Fibroblast of gingiva (primary cell): Measurements from ENCODE around the gene PRKCA.
A peak's percentile ranks its signal among the peaks of the same experiment; 100 is the strongest.
"Not testable (repeated sequence)": the region's sequence is repeated elsewhere in the genome, so short reads cannot be mapped to it uniquely, and the experiment has no call there.

Experiments used
- DNase-seq: peaks from one replicate; pipeline ENCODE4 v3.0.0-alpha.2; 2011; ENCODE audit warnings: low read depth

Gene PRKCA

DNA sequence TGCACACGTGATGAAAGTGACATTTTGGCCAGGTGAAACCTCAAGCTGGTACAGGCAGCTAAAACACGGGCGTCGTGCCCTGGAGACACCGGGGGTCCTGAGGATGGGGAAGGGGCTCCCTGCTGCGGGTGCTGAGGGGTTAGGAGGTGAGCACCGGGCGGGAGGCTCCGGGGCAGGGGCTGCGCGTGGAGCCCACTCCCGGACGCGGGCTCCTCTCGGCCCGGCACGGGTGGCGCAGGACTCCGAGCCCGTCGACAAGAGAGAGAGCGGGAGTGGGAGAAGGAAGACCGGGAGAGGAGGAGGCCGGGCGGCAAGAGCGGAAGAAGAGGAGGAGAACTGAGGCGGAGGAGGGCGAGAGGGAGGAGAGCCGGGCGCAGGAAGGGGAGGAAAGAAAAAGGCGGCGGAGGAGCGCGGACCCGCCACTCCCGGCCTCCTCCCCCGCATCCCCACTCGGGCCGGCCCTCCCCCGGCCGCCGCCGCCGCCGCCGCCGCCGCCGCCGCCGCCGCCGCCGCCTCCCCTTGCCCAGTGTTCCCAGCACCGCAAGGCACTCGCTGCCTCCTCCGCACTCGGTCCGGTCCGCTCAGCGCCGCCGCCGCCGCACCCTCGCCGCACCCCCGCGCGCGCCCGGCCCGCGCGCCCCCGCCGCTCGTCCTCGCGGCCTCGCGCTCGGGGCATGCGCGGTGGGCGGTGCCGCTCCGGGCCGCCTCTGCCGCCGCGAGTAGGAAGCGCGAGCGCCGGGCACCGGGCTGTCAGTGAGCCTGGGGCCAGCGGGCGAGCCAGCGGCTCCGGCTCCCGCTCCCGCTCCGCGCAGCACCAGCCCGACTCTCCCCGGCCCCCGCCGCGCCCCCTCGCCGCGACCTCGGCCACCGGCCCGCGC is at the start of gene PRKCA:
Gene PRKCA (plus strand): TSS at position 750 of the 878 bp plus-strand sequence.
- DNase-seq, result peak; percentile 81

GRCh38 chr17:66253458-66253857 is 49.0 kb upstream of the PRKCA start:
- not testable (repeated sequence) for DNase-seq

DNA sequence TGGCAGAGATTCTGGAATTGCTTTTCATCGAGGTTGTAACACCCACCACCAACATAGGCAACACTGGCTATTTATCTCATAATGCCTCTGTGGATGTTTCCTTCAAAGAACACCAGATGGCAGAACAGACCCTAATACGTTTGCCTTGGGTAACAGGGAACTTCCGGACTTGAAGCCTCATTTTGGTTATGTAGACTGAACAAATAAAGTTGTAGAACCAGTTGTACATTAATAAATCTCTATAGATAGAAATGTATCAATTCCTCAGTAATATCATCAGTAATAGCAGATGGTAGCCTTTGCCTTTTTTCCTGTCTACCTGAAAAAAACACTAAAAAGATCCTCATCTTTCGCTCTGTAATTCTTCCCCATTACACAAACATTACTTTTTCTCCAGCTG is 47.3 kb upstream of the PRKCA start:
- peak; percentile 69 for DNase-seq

DNA sequence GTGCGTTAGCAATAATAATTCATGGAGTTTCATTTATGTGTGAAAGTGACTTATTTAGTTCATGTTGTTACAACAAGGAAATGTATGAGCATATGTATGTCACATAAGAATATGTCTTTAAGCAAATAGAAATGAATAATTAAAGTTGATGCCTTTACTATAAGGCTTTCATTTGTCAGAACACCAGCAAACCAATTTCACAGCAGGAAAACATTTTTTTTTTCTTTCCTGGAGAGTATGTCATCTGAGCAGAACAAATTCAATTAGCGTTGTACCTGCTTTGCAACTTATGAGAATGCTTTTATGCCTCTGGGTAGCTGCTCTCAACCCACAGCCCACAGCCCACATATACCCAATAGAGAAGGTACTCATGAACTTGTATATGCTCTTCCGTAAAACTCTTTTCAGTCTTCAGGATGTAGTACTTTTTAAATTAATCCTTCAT is 46.9 kb upstream of the PRKCA start:
- DNase-seq, result no peak

DNA sequence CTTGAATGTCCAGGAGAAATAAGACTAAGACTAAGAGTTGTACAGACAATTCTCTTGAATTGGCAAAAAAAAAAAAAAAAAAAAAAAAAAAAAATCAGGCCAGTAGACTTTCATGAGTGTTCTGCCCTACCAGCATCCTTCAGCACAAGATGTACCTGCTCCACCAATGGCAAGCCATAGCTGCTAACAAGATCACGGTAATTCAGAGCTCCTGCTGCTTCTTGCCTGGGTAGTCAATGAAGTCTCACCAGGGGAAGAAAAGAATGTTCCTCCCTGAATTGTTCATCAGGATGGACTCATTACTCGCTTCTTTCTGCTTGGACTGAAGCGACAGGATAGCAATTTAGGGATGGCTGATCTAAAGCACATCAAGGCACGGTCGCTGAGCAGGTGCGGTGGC is 42.1 kb upstream of the PRKCA start:
- DNase-seq, result no peak

GRCh38 chr17:66260688-66261087 is 41.7 kb upstream of the PRKCA start:
- DNase-seq, result no peak

GRCh38 chr17:66262767-66263166 is 39.6 kb upstream of the PRKCA start:
- no peak for DNase-seq

- DNase-seq, result no peak
Measured at GRCh38 chr17:66264696-66265095, 37.7 kb upstream of the PRKCA start.

DNA sequence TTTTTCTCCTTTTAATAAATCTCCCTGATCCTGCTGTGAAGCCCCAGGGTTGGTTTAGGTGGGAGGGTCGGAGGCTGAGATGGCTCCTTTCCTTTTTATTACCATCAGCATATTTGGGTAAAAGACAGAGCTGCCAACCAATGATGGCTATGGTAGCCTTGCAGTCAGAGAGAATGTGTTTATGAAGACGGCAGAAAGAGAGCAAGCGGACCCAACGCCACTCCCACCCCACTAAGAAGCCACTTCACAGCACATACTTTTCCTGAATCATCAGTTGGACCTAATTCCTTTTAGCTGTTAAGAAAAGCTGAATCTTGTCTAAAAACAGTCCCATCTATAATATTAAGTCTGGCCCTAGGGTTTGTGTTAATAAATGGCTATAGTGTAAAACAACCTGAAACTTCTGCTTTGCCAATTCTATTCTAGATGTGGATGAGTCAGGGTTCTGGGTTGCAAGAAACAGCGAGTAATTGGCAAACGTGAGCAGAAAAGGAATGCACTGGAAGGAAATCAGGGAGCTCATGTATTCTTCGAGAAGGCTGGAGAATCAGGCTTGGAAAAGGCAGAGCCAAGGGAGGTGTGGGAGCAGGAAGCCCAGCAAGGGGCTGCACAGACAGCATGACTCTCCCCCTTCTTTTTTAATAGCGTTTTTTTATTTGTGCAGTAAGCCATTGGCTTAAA is 34.0 kb upstream of the PRKCA start:
- peak; percentile 77 for DNase-seq

DNA sequence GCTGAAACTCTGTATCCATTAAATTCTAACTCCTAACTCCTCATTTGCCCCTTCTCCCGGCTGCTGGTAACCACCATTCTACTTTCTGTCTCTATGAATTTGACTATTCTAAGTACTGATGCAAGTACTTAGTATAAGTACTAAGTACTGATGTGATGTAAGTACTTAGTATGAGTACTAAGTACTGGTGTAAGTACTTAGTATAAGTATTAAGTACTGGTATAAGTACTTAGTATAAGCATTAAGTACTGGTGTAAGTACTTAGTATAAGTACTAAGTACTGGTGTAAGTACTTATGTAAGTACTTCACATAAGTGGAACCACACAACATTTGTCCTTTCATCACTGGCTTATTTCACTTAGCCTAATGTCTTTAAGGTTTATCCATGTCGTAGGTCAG is 32.3 kb upstream of the PRKCA start:
- DNase-seq, result no peak

- no peak for DNase-seq
Measured at GRCh38 chr17:66271512-66271911, 30.9 kb upstream of the PRKCA start.

DNA sequence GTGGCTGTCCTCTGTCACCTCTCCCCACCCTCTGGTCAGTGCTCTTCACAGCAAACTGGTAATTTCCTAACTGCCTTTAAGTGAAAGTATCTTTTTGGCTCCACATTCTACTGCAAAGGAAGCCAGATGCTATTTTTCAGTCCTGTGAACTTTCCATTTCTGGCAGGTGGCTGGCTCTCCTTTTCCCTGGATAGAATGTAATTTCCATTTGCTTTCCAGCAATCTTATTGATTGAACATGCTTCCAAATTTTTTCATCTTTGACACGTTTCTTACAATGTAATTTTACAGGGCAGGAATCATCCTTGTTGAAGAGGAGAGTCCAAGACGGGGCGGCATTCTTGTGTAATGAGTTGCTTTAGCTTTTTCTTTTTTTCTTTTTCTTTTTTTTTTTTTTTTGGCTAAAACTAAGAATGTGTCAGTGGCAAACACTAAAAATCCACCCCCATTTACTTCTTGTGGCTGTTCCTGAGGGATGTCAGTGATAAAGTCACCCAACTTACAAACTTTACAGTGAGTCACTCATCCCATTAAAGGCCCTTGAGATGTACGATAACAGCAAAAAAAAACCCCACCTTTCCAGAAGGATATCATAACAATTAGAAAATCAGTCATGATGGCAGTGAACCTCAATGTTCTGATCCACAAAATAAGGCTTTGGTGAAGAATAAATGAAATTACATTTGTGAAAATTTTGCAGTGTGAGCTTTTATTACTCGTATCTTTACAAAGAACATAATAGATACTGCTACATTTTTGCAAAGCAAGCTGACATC is 29.4 kb upstream of the PRKCA start:
- DNase-seq, result peak; percentile 42

GRCh38 chr17:66273586-66273848 is 28.9 kb upstream of the PRKCA start:
- DNase-seq, result no peak

DNA sequence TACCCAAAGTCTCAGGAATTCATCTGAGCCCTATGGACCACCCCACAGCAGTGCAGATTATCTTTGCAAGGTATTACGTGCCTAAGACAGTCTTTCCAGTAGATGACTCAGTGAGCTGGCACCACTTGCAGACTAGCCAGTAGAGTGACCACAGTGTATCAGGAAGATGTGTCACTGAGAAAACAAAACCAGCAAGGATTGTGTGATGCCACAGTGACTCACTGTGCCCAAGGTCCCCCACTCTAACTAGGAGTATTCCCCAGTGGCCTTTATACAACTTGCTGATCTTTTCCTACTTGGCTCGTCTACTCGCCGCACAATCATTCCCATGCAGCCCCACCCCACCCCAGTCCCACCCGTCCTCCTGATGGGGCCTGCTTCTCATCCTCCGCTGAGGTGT is 26.8 kb upstream of the PRKCA start:
- DNase-seq, result peak; percentile 80

- no peak for DNase-seq
Measured at GRCh38 chr17:66276328-66276937, 26.0 kb upstream of the PRKCA start.

GRCh38 chr17:66277191-66277590 is 25.2 kb upstream of the PRKCA start:
- DNase-seq, result no peak

GRCh38 chr17:66281661-66282369 is 20.6 kb upstream of the PRKCA start:
- no peak for DNase-seq

DNA sequence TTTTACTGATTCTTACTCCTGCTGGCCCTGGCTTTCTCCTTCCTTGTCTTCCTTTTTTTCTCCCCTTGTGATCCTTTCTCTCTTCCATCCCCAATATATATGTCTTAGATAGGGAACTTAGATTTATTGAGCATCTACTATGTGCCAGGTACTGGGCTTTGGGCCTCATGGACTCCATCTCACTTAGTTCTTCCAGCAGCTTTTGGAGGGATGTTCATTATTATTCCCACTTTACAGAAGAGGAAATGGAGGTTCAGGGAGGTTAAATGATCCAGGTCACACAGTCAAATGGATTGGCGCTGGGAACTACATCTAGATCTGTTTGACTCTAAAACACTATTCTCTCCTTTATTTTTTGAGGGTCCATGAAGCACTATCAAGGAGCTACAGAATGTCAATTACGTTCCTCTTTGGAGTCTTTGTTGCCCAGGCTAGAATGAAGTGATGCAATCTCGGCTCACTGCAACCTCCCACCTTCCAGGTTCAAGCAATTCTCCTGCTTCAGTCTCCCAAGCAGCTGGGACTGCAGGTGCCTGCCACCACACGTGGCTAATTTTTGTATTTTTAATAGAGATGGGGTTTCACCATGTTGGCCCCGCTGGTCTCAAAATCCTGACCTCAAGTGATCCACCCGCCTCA is 19.0 kb upstream of the PRKCA start:
- no peak for DNase-seq

GRCh38 chr17:66283971-66284370 is 18.4 kb upstream of the PRKCA start:
- DNase-seq, result no peak

DNA sequence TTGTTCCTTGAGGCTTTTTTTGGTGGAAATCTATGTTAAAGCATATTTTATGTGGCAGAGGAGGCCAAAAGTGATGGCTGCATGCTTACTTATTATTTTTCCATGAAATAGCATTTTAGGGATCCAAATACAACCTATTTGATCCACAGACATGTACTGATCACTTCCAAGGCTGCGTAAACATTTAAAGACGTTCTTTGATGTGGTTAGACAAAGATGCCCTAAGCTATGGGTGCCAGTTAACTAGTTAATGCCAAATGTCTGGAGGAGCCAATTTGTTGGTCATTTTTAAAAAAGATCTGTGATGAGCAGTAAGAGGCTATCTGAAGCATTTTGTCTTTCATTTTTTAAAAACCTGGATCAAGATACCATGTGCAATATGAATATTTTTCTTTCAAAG is 17.3 kb upstream of the PRKCA start:
- DNase-seq, result no peak

GRCh38 chr17:66287911-66288310 is 14.5 kb upstream of the PRKCA start:
- DNase-seq, result no peak
